ENCODE measurements around the gene CHSY1. TPM values are rescaled to one million over a fixed set of nuclear protein-coding genes. Genes with fewer than 3 reads are reported as not detected.

CHSY1 gene
- total RNA-seq, 5 donors from 2014 or later (not counting 1 experiment from before 2014, with no cell fraction given), result 10.8 to 17.7 (median 14.8) TPM

DNA sequence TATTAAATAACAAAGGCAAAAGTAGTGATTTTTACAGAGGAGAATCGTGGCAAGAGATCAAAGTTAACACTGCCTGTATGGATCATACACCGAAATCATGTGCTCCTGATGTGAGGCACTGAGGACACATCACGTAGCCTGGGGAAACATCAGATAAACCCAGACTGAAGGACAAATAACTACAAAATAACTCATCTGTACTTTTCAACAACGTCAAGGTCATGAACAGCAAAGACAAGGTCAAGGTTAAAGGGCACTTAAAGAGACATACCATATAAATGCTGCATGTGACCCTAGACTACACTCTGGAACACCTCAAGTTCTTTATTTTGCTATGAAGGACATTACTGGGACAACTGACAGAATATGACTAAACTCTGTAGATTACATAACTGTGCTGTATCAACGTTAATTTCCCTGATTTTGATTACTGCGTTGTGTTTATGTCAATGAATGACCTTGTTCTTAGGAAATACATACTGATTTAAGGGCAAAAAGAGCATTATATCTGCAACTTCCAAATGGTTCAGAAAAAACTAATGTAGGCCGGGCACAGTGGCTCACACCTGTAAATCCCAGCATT, 48.1 kb downstream of the CHSY1 start:
- CTCF ChIA-PET, result no interaction called here
- POLR2A ChIA-PET, result no interaction called here
- WGBS (ENCODE audit: insufficient coverage), result 71% methylated on average over 4 of the region's 7 CpGs
- peak overlapping the region in 1 of 3 donors; percentile 16 for H3K4me3 Mint-ChIP-seq
- no peaks in the 10 kb centered on the region for H3K27me3 Mint-ChIP-seq
- no peaks in the 10 kb centered on the region for H3K9me3 Mint-ChIP-seq
- peaks cover 4% of the 10 kb centered on the region for H3K36me3 Mint-ChIP-seq
- H3K36me3 ChIP-seq (ENCODE audit: control insufficient read depth in 2 of 2, extremely low read depth in 1 of 2, insufficient read depth in 1 of 2, low read length in 1 of 2), result no peaks in the 10 kb centered on the region
- no peak overlapping the region for H3K27ac Mint-ChIP-seq
- H3K4me1 Mint-ChIP-seq, result peaks cover 79 to 86% (median 85%) of the 10 kb centered on the region in 3 donors
- DNase-seq, result no peak
- H3K27me3 ChIP-seq (replicated peaks in 1 of 2; ENCODE audit: control insufficient read depth in 2 of 2, extremely low read depth in 1 of 2, insufficient read depth in 2 of 2, low read length in 1 of 2), result no peaks in the 10 kb centered on the region
- H3K9me3 ChIP-seq, result no peaks in the 10 kb centered on the region
- H3K4me1 ChIP-seq (ENCODE audit: control insufficient read depth in 1 of 2, extremely low read depth in 1 of 2, insufficient read depth in 2 of 2, low read length in 2 of 2), result peaks cover 10 to 40% of the 10 kb centered on the region in 2 experiments
- no peak overlapping the region for H3K4me3 ChIP-seq (ENCODE audit: control insufficient read depth in 1 of 2, extremely low read depth in 1 of 2, low read length in 1 of 2)
- H3K27ac ChIP-seq (ENCODE audit: low read length), result no peak overlapping the region
- no peak for ATAC-seq (replicated peaks in 1 of 4)

GRCh38 chr15:101203029-101203573, 48.7 kb downstream of the CHSY1 start:
- H3K9me3 Mint-ChIP-seq, result no peaks in the 10 kb centered on the region
- Histone ChIP-seq H3K27ac (ENCODE audit: low read length) (no peak overlapping the region), H3K36me3 (ENCODE audit: control insufficient read depth in 2 of 2, extremely low read depth in 1 of 2, insufficient read depth in 1 of 2, low read length in 1 of 2) (no peaks in the 10 kb centered on the region), H3K4me1 (ENCODE audit: control insufficient read depth in 1 of 2, extremely low read depth in 1 of 2, insufficient read depth in 2 of 2, low read length in 2 of 2) (peaks cover 10 to 42% of the 10 kb centered on the region in 2 experiments), H3K9me3 (no peaks in the 10 kb centered on the region), H3K4me3 (ENCODE audit: control insufficient read depth in 1 of 2, extremely low read depth in 1 of 2, low read length in 1 of 2) (no peak overlapping the region), H3K27me3 (replicated peaks in 1 of 2; ENCODE audit: control insufficient read depth in 2 of 2, extremely low read depth in 1 of 2, insufficient read depth in 2 of 2, low read length in 1 of 2) (no peaks in the 10 kb centered on the region)
- WGBS (ENCODE audit: insufficient coverage), result no CpG with 5 or more reads among the region's 4 CpGs
- no peaks in the 10 kb centered on the region for H3K27me3 Mint-ChIP-seq
- ChIA-PET CTCF (no interaction called here), POLR2A (no interaction called here)
- no peak overlapping the region for H3K4me3 Mint-ChIP-seq
- H3K36me3 Mint-ChIP-seq, result peaks cover 4% of the 10 kb centered on the region
- ATAC-seq (replicated peaks in 1 of 4), result no peak
- H3K4me1 Mint-ChIP-seq, result peaks cover 79 to 91% (median 89%) of the 10 kb centered on the region in 3 donors
- no peak for DNase-seq
- H3K27ac Mint-ChIP-seq, result no peak overlapping the region

DNA sequence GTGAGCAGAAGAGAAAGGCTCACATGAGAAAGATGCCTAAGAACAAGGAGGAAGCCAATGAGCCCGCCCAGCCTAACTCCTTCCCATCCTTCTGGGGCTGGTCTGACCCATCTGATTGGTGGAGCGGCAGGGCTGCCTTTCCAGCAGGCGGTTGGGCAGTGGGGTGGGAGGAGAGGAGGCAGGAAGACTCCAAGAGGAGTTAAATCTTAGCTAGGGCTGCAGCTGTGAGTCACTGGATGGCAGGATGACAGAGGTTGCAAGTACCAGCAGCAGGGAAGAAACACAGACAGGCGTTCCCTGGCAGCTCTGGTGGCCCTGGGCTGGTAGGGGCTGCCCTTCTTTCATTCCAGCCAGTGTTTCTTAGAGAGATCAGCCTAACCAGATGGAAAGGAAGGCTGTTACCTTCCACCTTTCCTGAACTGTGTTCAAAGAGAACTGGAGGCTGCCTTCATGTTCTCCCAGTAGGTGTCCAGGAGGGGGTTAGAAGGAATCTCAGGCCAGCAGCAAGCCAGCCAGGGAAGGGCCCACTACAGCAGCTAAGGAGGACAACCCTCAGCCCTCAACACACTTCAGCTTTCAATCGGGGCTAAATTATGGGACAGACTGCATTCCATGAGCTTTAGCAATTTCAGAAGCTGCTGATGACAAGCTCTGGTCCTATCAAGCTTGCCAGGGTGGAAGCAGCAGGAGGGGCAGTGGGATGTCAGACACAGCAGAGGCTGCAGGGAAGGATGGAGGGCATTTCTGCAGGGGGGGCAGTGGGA, 50.3 kb downstream of the CHSY1 start:
- 86% methylated on average over 4 of the region's 5 CpGs for WGBS (ENCODE audit: insufficient coverage)
- Mint-ChIP-seq H3K27ac (no peak overlapping the region), H3K9me3 (no peaks in the 10 kb centered on the region), H3K4me1 (peaks cover 64 to 85% (median 79%) of the 10 kb centered on the region in 3 donors), H3K4me3 (peak overlapping the region in 1 of 3 donors; percentile 41), H3K27me3 (no peaks in the 10 kb centered on the region), H3K36me3 (no peaks in the 10 kb centered on the region)
- no peak for ATAC-seq (replicated peaks in 1 of 4)
- POLR2A ChIA-PET, result no interaction called here
- H3K4me1 ChIP-seq (ENCODE audit: control insufficient read depth in 1 of 2, extremely low read depth in 1 of 2, insufficient read depth in 2 of 2, low read length in 2 of 2), result peaks cover 10 to 42% of the 10 kb centered on the region in 2 experiments
- no peaks in the 10 kb centered on the region for H3K36me3 ChIP-seq (ENCODE audit: control insufficient read depth in 2 of 2, extremely low read depth in 1 of 2, insufficient read depth in 1 of 2, low read length in 1 of 2)
- no peak overlapping the region for H3K27ac ChIP-seq (ENCODE audit: low read length)
- CTCF ChIA-PET, result no interaction called here
- H3K27me3 ChIP-seq (replicated peaks in 1 of 2; ENCODE audit: control insufficient read depth in 2 of 2, extremely low read depth in 1 of 2, insufficient read depth in 2 of 2, low read length in 1 of 2), result no peaks in the 10 kb centered on the region
- no peak overlapping the region for H3K4me3 ChIP-seq (ENCODE audit: control insufficient read depth in 1 of 2, extremely low read depth in 1 of 2, low read length in 1 of 2)
- no peaks in the 10 kb centered on the region for H3K9me3 ChIP-seq
- no peak for DNase-seq

DNA sequence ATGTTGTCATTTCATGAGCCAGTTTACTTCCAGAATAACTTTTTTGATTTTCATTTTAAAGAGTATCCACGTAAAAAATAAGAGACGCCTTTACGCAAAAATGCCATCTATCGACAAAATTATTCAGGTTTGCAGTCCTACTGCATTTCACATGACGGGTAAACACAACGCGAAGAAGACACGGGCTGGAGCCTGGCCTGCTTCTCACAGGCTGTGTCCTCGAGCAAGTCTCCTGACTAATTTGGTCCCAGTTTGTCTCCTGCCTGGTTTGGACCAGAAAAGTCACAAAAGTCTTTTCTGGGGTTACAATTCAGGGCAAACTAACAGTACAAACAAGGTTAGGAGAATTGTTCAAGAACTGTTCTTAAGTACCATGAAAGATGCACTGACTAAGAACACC, 51.7 kb downstream of the CHSY1 start:
- CTCF ChIA-PET, result no interaction called here
- Histone ChIP-seq H3K27ac (ENCODE audit: low read length) (no peak overlapping the region), H3K36me3 (ENCODE audit: control insufficient read depth in 2 of 2, extremely low read depth in 1 of 2, insufficient read depth in 1 of 2, low read length in 1 of 2) (no peaks in the 10 kb centered on the region), H3K27me3 (replicated peaks in 1 of 2; ENCODE audit: control insufficient read depth in 2 of 2, extremely low read depth in 1 of 2, insufficient read depth in 2 of 2, low read length in 1 of 2) (no peaks in the 10 kb centered on the region), H3K4me3 (ENCODE audit: control insufficient read depth in 1 of 2, extremely low read depth in 1 of 2, low read length in 1 of 2) (peak overlapping the region in 1 of 2 donors; percentile 18), H3K4me1 (ENCODE audit: control insufficient read depth in 1 of 2, extremely low read depth in 1 of 2, insufficient read depth in 2 of 2, low read length in 2 of 2) (peaks cover 8 to 42% of the 10 kb centered on the region in 2 experiments), H3K9me3 (no peaks in the 10 kb centered on the region)
- Mint-ChIP-seq H3K27me3 (no peaks in the 10 kb centered on the region), H3K27ac (peak overlapping the region; percentile 41 to 62), H3K36me3 (no peaks in the 10 kb centered on the region), H3K4me1 (peaks cover 58 to 82% (median 76%) of the 10 kb centered on the region in 3 donors), H3K4me3 (peak overlapping the region; percentile 26 to 42 (median 26)), H3K9me3 (no peaks in the 10 kb centered on the region)
- DNase-seq (no peak), ATAC-seq (replicated peaks in 1 of 4) (no peak)
- 86% methylated on average over 9 of the region's 9 CpGs for WGBS (ENCODE audit: insufficient coverage)
- POLR2A ChIA-PET, result no interaction called here

DNA sequence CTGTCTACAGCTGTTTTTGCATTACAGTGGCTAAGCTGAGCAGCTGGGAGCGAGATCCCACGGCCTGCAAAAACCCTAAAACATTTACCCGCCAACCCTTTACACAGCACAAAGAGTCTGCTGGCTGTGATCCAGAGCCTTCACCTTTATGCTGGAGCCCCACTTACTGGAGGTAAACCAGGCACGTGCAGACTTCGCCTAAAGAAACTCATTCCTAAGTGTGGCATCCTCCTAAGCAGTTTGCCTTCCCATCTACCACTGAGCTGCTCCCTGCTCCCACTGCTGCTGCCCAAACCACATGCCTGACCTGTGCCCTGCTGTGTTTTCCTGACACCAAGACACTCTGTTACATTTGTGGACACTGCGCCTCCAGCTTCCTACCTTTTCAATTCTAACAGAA, 53.0 kb downstream of the CHSY1 start:
- H3K4me1 ChIP-seq (ENCODE audit: control insufficient read depth in 1 of 2, extremely low read depth in 1 of 2, insufficient read depth in 2 of 2, low read length in 2 of 2), result peaks cover 22 to 50% of the 10 kb centered on the region in 2 experiments
- no peaks in the 10 kb centered on the region for H3K36me3 ChIP-seq (ENCODE audit: control insufficient read depth in 2 of 2, extremely low read depth in 1 of 2, insufficient read depth in 1 of 2, low read length in 1 of 2)
- WGBS (ENCODE audit: insufficient coverage), result 87% methylated on average over 5 of the region's 6 CpGs
- Mint-ChIP-seq H3K27me3 (no peaks in the 10 kb centered on the region), H3K36me3 (no peaks in the 10 kb centered on the region), H3K27ac (no peak overlapping the region), H3K4me3 (peak overlapping the region in 1 of 3 donors; percentile 42), H3K9me3 (no peaks in the 10 kb centered on the region), H3K4me1 (peaks cover 66 to 85% (median 79%) of the 10 kb centered on the region in 3 donors)
- no peaks in the 10 kb centered on the region for H3K27me3 ChIP-seq (replicated peaks in 1 of 2; ENCODE audit: control insufficient read depth in 2 of 2, extremely low read depth in 1 of 2, insufficient read depth in 2 of 2, low read length in 1 of 2)
- DNase-seq, result no peak
- no peak overlapping the region for H3K4me3 ChIP-seq (ENCODE audit: control insufficient read depth in 1 of 2, extremely low read depth in 1 of 2, low read length in 1 of 2)
- ATAC-seq (replicated peaks in 1 of 4), result no peak
- no peaks in the 10 kb centered on the region for H3K9me3 ChIP-seq
- H3K27ac ChIP-seq (ENCODE audit: low read length), result no peak overlapping the region
- ChIA-PET CTCF (no interaction called here), POLR2A (no interaction called here)

DNA sequence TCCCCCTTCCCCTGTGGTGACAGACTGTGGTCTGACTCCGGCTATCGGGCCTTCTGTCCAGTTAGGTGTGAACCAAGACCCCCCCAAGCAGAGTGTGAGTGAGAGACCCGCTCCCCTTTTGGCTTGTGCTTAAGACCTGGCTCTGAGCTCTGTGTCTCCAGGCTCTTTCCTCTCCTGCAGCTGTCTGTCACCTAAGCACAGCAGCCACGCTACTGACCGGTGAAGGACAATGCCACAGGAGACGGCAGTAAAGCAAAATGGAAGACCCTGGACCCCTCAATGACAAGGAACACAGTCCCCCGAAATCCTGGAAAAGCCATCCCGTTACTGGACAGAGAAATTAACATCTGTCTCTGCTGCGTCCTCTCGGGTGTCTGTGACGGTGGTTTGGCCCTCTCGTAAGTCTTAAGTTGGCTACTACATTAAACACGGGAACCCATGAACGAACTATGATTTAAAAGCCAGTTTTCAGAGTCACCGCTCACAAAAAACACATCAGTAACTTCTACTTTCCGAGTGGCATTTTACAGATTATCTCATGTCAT, 53.7 kb downstream of the CHSY1 start:
- Mint-ChIP-seq H3K27ac (no peak overlapping the region), H3K36me3 (no peaks in the 10 kb centered on the region), H3K9me3 (no peaks in the 10 kb centered on the region), H3K27me3 (no peaks in the 10 kb centered on the region), H3K4me3 (no peak overlapping the region), H3K4me1 (peaks cover 66 to 85% (median 79%) of the 10 kb centered on the region in 3 donors)
- POLR2A ChIA-PET, result interaction anchor here in 1 of 2 donors (0.6 kb wide), 1 partner anchor 54 kb away, joined by 4 read pairs; the partner anchor contains the start of gene CHSY1
- Histone ChIP-seq H3K27ac (ENCODE audit: low read length) (no peak overlapping the region), H3K4me1 (ENCODE audit: control insufficient read depth in 1 of 2, extremely low read depth in 1 of 2, insufficient read depth in 2 of 2, low read length in 2 of 2) (peaks cover 22 to 55% of the 10 kb centered on the region in 2 experiments), H3K36me3 (ENCODE audit: control insufficient read depth in 2 of 2, extremely low read depth in 1 of 2, insufficient read depth in 1 of 2, low read length in 1 of 2) (no peaks in the 10 kb centered on the region), H3K27me3 (replicated peaks in 1 of 2; ENCODE audit: control insufficient read depth in 2 of 2, extremely low read depth in 1 of 2, insufficient read depth in 2 of 2, low read length in 1 of 2) (no peaks in the 10 kb centered on the region), H3K9me3 (no peaks in the 10 kb centered on the region), H3K4me3 (ENCODE audit: control insufficient read depth in 1 of 2, extremely low read depth in 1 of 2, low read length in 1 of 2) (no peak overlapping the region)
- CTCF ChIA-PET, result no interaction called here
- WGBS (ENCODE audit: insufficient coverage), result 98% methylated on average over 15 of the region's 16 CpGs
- no peak for DNase-seq
- no peak for ATAC-seq (replicated peaks in 1 of 4)
